K562 (cell line): ENCODE data around the gene JPT1. TPM values are rescaled to one million over a fixed set of nuclear protein-coding genes. Genes with fewer than 3 reads are reported as not detected.
A peak's percentile ranks its signal among the peaks of the same experiment; 100 is the strongest.

ENCODE experiments used
- CTBP1 ChIP-seq: fragments of 450-650 bp; IDR thresholded peaks from 2 replicates; pipeline ENCODE4 v1.6.1; 2016; ENCODE audit warnings: borderline replicate concordance
- CXXC5 ChIP-seq: fragments of 250-450 bp; sonication (Bioruptor Pico); IDR thresholded peaks from 2 replicates; pipeline ENCODE4 v1.8.0; 2022; ENCODE audit warnings: inconsistent platforms, mild to moderate bottlenecking, moderate library complexity
- KDM1A ChIP-seq, 2 experiments: fragments of 450-650 bp; IDR thresholded peaks; 2 replicates each; pipeline ENCODE4 v1.6.1; 2016; ENCODE audit warnings: mild to moderate bottlenecking in 2 of 2
- RBM15 ChIP-seq: fragments of 200-400 bp; formaldehyde crosslinking; IDR thresholded peaks from 2 replicates; pipeline ENCODE4 v1.6.1; 2018; ENCODE audit warnings: mild to moderate bottlenecking, low read length, moderate library complexity; ENCODE audit not compliant: insufficient read depth
- RCOR1 ChIP-seq, 2 experiments: IDR thresholded peaks; 2 replicates each; pipeline ENCODE4 v1.6.1; 2012; ENCODE audit warnings: low read depth in 2 of 2, low read length in 2 of 2, borderline replicate concordance in 1 of 2, improper control_type of control experiment in 1 of 2
- REST ChIP-seq, 2 experiments: fragments of 450-650 bp; formaldehyde crosslinking in 1 of 2; IDR thresholded peaks; 2 replicates each; pipeline versions ENCODE4 v1.4.0 to v1.6.1; 2014 to 2020; ENCODE audit warnings: mild to moderate bottlenecking in 2 of 2, borderline replicate concordance in 1 of 2, low read depth in 1 of 2
- SMC3 ChIP-seq: conservative IDR thresholded peaks from 2 replicates; pipeline ENCODE4 v1.6.1; 2011; ENCODE audit warnings: low read depth, low read length, improper control_type of control experiment; ENCODE audit not compliant: insufficient read depth
- polyA plus RNA-seq, 8 experiments: library from polyadenylated mRNA; depleted of rRNA in 4 of 8; stranded (reverse) in 5 of 8; unstranded in 3 of 8; fragments of >200 nt; fragmentation: Nextera tagmentation in 2 of 8; fragmentation: Illumina TruSeq in 1 of 8; extraction: Ambion mirVana in 2 of 8; extraction: Trizol in 1 of 8; gene quantifications; 2 replicates each; pipeline versions ENCODE4 v1.2.1 to v1.2.3, GENCODE V29; 2011 to 2014; ENCODE audit warnings: inconsistent platforms in 1 of 8, missing spikeins in 1 of 8
- total RNA-seq, 7 experiments: library from RNA; depleted of rRNA in 6 of 7; stranded (reverse); fragments of >200 nt in 6 of 7; fragmentation: Illumina TruSeq in 2 of 7; extraction: Trizol in 2 of 7; gene quantifications; 2 replicates each; pipeline versions ENCODE4 v1.2.1 to v1.2.3, GENCODE V29; 2011 to 2021; ENCODE audit warnings: low replicate concordance in 1 of 7
- TF ChIP-seq, protein P1 (sequence below): sonication (generic); formaldehyde crosslinking; IDR thresholded peaks from 2 replicates; pipeline ENCODE4 v1.8.0; 2022; ENCODE audit warnings: missing genetic modification reagents, mild to moderate bottlenecking, moderate library complexity, borderline replicate concordance
- TF ChIP-seq, protein P2 (sequence below): fragments of 250-450 bp; sonication (Bioruptor Pico); IDR thresholded peaks from 2 replicates; pipeline ENCODE4 v1.9.0; 2021; ENCODE audit warnings: mild to moderate bottlenecking
- TF ChIP-seq, protein P3 (sequence below): sonication (generic); formaldehyde crosslinking; IDR thresholded peaks from 2 replicates; pipeline ENCODE4 v1.9.0; 2022; ENCODE audit warnings: mild to moderate bottlenecking, missing genetic modification reagents

The JPT1 gene
- total and polyA plus RNA-seq, 9 of the 15 experiments (the other 6 are each of a cell fraction or from before 2014, with no cell fraction given) = 56.7 to 292 (median 144) TPM

- TF ChIP-seq REST (IDR thresholded peaks at IDR 0.05; ENCODE audit: borderline replicate concordance) (peak; percentile 55; the same call in 1 of the 2 replicates), REST (CRISPR knock-in tag; IDR thresholded peaks at IDR 0.05; ENCODE audit: low read depth) (no peak), SMC3 (0 out of 2 replicates have a peak, but pooled peaks have one; percentile 22), CXXC5 (0 out of 2 replicates have a peak, but pooled peaks have one; percentile 20), CTBP1 (peak; percentile 74; the same call in 1 of the 2 replicates), KDM1A (IDR thresholded peaks at IDR 0.05) (0 out of 4 replicates have a peak, but pooled peaks of 1 of the 2 experiments have one; percentile 30), RBM15 (no peak), RCOR1 (IDR thresholded peaks at IDR 0.05; ENCODE audit: borderline replicate concordance in 1 of 2, low read depth in 2 of 2, low read length in 2 of 2) (peak in 1 of 2 experiments; percentile 60; a peak in 1 of 4 replicates)
- TF ChIP-seq, protein P1, sequence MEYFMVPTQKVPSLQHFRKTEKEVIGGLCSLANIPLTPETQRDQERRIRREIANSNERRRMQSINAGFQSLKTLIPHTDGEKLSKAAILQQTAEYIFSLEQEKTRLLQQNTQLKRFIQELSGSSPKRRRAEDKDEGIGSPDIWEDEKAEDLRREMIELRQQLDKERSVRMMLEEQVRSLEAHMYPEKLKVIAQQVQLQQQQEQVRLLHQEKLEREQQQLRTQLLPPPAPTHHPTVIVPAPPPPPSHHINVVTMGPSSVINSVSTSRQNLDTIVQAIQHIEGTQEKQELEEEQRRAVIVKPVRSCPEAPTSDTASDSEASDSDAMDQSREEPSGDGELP = peak; percentile 67; the same call in 1 of the 2 replicates
- TF ChIP-seq, protein P2, sequence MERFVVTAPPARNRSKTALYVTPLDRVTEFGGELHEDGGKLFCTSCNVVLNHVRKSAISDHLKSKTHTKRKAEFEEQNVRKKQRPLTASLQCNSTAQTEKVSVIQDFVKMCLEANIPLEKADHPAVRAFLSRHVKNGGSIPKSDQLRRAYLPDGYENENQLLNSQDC (CRISPR knock-in tag) = no peak
- TF ChIP-seq, protein P3, sequence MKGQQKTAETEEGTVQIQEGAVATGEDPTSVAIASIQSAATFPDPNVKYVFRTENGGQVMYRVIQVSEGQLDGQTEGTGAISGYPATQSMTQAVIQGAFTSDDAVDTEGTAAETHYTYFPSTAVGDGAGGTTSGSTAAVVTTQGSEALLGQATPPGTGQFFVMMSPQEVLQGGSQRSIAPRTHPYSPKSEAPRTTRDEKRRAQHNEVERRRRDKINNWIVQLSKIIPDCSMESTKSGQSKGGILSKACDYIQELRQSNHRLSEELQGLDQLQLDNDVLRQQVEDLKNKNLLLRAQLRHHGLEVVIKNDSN (CRISPR knock-in tag) = no peak
Measured at GRCh38 chr17:75105126-75106080, 48.9 kb downstream of the JPT1 start (continued).
